Endothelial cell of umbilical vein (primary cell): ENCODE data around the gene SGCB. TPM values are rescaled to one million over a fixed set of nuclear protein-coding genes. Genes with fewer than 3 reads are reported as not detected.

Experiments
- BruUV-seq: library from RNA; stranded (reverse); fragments of 400-500 nt; replicated peaks from 2 replicates; lab custom pipeline; 2021; lab: Mats Ljungman, UMichigan
- CTCF ChIA-PET: fragments of 300-600, 350-600 bp; sonication (Branson Sonifier 250); formaldehyde crosslinking; loops from one replicate; lab custom pipeline; 2021; ENCODE audit warnings: antibody characterized with exemption, inconsistent platforms; lab: Charles Lee
- POLR2A ChIA-PET: fragments of 300-600, 350-600 bp; sonication (Branson Sonifier 250); formaldehyde crosslinking; loops from one replicate; lab custom pipeline; 2021; ENCODE audit warnings: antibody characterized with exemption, inconsistent platforms; lab: Charles Lee
- DNase-seq: peaks from one replicate; pipeline ENCODE4 v3.0.0-alpha.2; 2011; ENCODE audit warnings: low read depth, low spot score
- FAIRE-seq: peaks from 2 replicates; lab custom pipeline; 2011; peaks lifted over from hg19 to GRCh38; lab: Jason Lieb, UNC
- H2AFZ ChIP-seq: 2 replicates; pipeline ENCODE4 v1.6.0; 2012; ENCODE audit warnings: low read depth, low read length, control low read depth, inconsistent platforms
- H3K27ac ChIP-seq: 2 replicates; pipeline ENCODE4 v1.5.1; 2011; ENCODE audit warnings: low read depth, mild to moderate bottlenecking, control low read depth, low read length, moderate library complexity; ENCODE audit not compliant: insufficient read depth
- H3K27me3 ChIP-seq, 2 experiments: 2 replicates each; pipeline versions ENCODE4 v1.6.0 to v1.6.1; 2011; ENCODE audit warnings: low read length in 2 of 2, mixed read lengths in 1 of 2; ENCODE audit not compliant: control insufficient read depth in 2 of 2, insufficient read depth in 2 of 2
- H3K36me3 ChIP-seq, 2 experiments: 2 replicates in 1 of 2; 3 replicates in 1 of 2; pipeline ENCODE4 v1.5.1; 2011; ENCODE audit warnings: low read length in 2 of 2, mild to moderate bottlenecking in 1 of 2, moderate library complexity in 1 of 2; ENCODE audit not compliant: control insufficient read depth in 2 of 2, insufficient read depth in 2 of 2; ENCODE audit errors: extremely low read depth in 1 of 2
- H3K4me1 ChIP-seq: 3 replicates; pipeline ENCODE4 v1.5.1; 2011; ENCODE audit warnings: mild to moderate bottlenecking, low read length; ENCODE audit not compliant: control insufficient read depth, insufficient read depth; ENCODE audit errors: extremely low read depth
- H3K4me2 ChIP-seq: 2 replicates; pipeline ENCODE4 v1.6.1; 2011; ENCODE audit warnings: low read length, control low read depth, mixed read lengths; ENCODE audit not compliant: insufficient read depth
- H3K4me3 ChIP-seq, 3 experiments: fragments of 200-600 bp in 1 of 3; sonication (generic), shearing (Covaris generic) in 1 of 3; replicated peaks in 1 of 3; 2 replicates each; pipeline ENCODE4 v1.5.1; 2011 to 2016; ENCODE audit warnings: control low read depth in 3 of 3, low read length in 3 of 3, mild to moderate bottlenecking in 2 of 3, inconsistent platforms in 1 of 3, low read depth in 1 of 3, moderate library complexity in 1 of 3; ENCODE audit not compliant: insufficient read depth in 1 of 3
- H3K79me2 ChIP-seq: 2 replicates; pipeline ENCODE4 v1.6.0; 2012; ENCODE audit warnings: low read length, inconsistent platforms; ENCODE audit not compliant: control insufficient read depth, insufficient read depth
- H3K9ac ChIP-seq: replicated peaks from 2 replicates; pipeline ENCODE3; 2011; ENCODE audit warnings: low read length, control low read depth; ENCODE audit not compliant: insufficient read depth; ENCODE audit errors: extremely low read depth
- H3K9me1 ChIP-seq: replicated peaks from 3 replicates; pipeline ENCODE4 v1.6.0; 2011; ENCODE audit warnings: mild to moderate bottlenecking, low read length; ENCODE audit not compliant: control insufficient read depth, insufficient read depth; ENCODE audit errors: extremely low read depth
- H3K9me3 ChIP-seq: replicated peaks from 2 replicates; pipeline ENCODE4 v1.5.1; 2012; ENCODE audit warnings: low read length, inconsistent platforms; ENCODE audit not compliant: control insufficient read depth, insufficient read depth
- H4K20me1 ChIP-seq: replicated peaks from 2 replicates; pipeline ENCODE3; 2011; ENCODE audit warnings: mild to moderate bottlenecking, low read length; ENCODE audit not compliant: control insufficient read depth, insufficient read depth; ENCODE audit errors: extremely low read depth
- EZH2 ChIP-seq: IDR thresholded peaks from 2 replicates; pipeline ENCODE4 v1.6.1; 2012; ENCODE audit warnings: borderline replicate concordance, low read depth, mild to moderate bottlenecking, moderate library complexity, low read length, inconsistent platforms; ENCODE audit not compliant: severe bottlenecking
- FOS ChIP-seq: IDR thresholded peaks from 2 replicates; pipeline ENCODE4 v1.6.1; 2011; ENCODE audit warnings: mild to moderate bottlenecking, low read length, moderate library complexity, borderline replicate concordance; ENCODE audit not compliant: insufficient read depth
- GATA2 ChIP-seq: IDR thresholded peaks from 2 replicates; pipeline ENCODE4 v1.7.0; 2011; ENCODE audit warnings: low read depth, mild to moderate bottlenecking, moderate library complexity, mixed read lengths, low read length; ENCODE audit not compliant: insufficient read length, insufficient read depth
- JUN ChIP-seq: IDR thresholded peaks from 2 replicates; pipeline ENCODE4 v1.6.1; 2011; ENCODE audit warnings: borderline replicate concordance, low read depth; ENCODE audit not compliant: insufficient read length, insufficient read depth
- MYC ChIP-seq: IDR thresholded peaks from one replicate; pipeline ENCODE4 v1.6.1; 2011; ENCODE audit warnings: mild to moderate bottlenecking, low read depth, low read length
- POLR2A ChIP-seq: IDR thresholded peaks from 2 replicates; pipeline ENCODE4 v1.6.1; 2012; ENCODE audit warnings: low read depth, mild to moderate bottlenecking, control low read depth, low read length
- POLR2AphosphoS5 ChIP-seq: IDR thresholded peaks from 2 replicates; pipeline ENCODE4 v1.6.1; 2012; ENCODE audit warnings: low read depth, mild to moderate bottlenecking, control low read depth, low read length, moderate library complexity; ENCODE audit not compliant: insufficient read depth
- dilution Hi-C: fragments of 300-500 bp; cut with MboI; formaldehyde crosslinking; loops from one replicate; pipeline ENCODE4 v1.15.0; 2019; ENCODE audit warnings: low sequenced_read_pairs; ENCODE audit not compliant: extremely low pct_ligation_motif_present
- intact Hi-C: fragments of 100-400 bp; cut with micrococcal nuclease; formaldehyde crosslinking; loops from one replicate; pipeline ENCODE4 v1.10.0; 2022
- polyA plus RNA-seq, 4 experiments: library from polyadenylated mRNA; depleted of rRNA in 3 of 4; stranded (reverse) in 3 of 4; unstranded in 1 of 4; fragments of >200 nt; gene quantifications; 2 replicates each; pipeline versions ENCODE4 v1.2.1 to v1.2.3, GENCODE V29; 2011 to 2012; ENCODE audit warnings: missing spikeins in 1 of 4
- total RNA-seq: library from RNA; stranded (reverse); gene quantifications from 2 replicates; pipeline ENCODE4 v1.2.3, GENCODE V29; 2021
- TF ChIP-seq, protein P1 (sequence below), 2 donors: IDR thresholded peaks; 1 replicate in 1 of 2; 2 replicates in 1 of 2; pipeline ENCODE4 v1.5.1; 2011; ENCODE audit warnings: low read length in 2 of 2, mild to moderate bottlenecking in 2 of 2, moderate library complexity in 2 of 2, control low read depth in 1 of 2, inconsistent platforms in 1 of 2, low read depth in 1 of 2; ENCODE audit not compliant: insufficient read depth in 1 of 2; ENCODE audit errors: extremely low read depth in 1 of 2
- TF ChIP-seq, protein P2 (sequence below): IDR thresholded peaks from 2 replicates; pipeline ENCODE4 v1.6.1; 2011; ENCODE audit not compliant: insufficient read depth, insufficient read length

SGCB gene
- total and polyA plus RNA-seq, 2 donors (not counting 3 experiments of a cell fraction or from before 2014, with no cell fraction given) = 13.7 to 54.0 TPM

DNA sequence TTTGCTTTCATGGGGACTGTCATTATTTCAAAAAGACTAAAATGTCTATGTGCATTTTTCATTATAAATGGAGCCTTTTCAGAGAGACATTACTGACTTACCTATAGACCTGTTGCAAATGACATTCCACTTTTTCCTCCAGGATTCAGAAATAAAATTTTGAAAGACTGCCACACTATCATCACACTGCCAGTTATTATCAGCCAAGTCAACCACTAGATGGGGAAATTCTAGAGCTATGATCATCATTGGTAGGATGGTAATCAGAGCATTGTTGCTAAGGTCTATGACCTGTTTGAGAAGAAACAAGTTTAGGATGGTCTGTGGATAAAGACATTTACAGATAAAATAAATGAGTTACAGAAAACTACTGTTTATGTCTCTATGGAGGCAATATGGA is 40.5 kb downstream of the SGCB start:
- ChIA-PET CTCF (interaction anchor here (1.0 kb wide), 1 partner anchor 18 kb away, joined by 3 read pairs; no protein-coding TSS in a partner anchor), POLR2A (no interaction called here)
- no peaks in the 10 kb centered on the region for H4K20me1 ChIP-seq
- FAIRE-seq (no peak), DNase-seq (no peak)
- no peaks in the 10 kb centered on the region for H3K79me2 ChIP-seq
- intact Hi-C loops (no loop called here), dilution Hi-C loops (no loop called here)
- H3K9me3 ChIP-seq = no peaks in the 10 kb centered on the region
- no peak overlapping the region for H3K4me2 ChIP-seq
- no peak for TF ChIP-seq POLR2AphosphoS5
- TF ChIP-seq GATA2 = no peak
- no peak for TF ChIP-seq FOS
- TF ChIP-seq, protein P1, sequence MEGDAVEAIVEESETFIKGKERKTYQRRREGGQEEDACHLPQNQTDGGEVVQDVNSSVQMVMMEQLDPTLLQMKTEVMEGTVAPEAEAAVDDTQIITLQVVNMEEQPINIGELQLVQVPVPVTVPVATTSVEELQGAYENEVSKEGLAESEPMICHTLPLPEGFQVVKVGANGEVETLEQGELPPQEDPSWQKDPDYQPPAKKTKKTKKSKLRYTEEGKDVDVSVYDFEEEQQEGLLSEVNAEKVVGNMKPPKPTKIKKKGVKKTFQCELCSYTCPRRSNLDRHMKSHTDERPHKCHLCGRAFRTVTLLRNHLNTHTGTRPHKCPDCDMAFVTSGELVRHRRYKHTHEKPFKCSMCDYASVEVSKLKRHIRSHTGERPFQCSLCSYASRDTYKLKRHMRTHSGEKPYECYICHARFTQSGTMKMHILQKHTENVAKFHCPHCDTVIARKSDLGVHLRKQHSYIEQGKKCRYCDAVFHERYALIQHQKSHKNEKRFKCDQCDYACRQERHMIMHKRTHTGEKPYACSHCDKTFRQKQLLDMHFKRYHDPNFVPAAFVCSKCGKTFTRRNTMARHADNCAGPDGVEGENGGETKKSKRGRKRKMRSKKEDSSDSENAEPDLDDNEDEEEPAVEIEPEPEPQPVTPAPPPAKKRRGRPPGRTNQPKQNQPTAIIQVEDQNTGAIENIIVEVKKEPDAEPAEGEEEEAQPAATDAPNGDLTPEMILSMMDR (IDR thresholded peaks at IDR 0.05; ENCODE audit: extremely low read depth in 1 of 2, insufficient read depth in 1 of 2, low read depth in 1 of 2, low read length in 2 of 2) = no peak
- no peak for TF ChIP-seq MYC
- no peak for TF ChIP-seq POLR2A
- TF ChIP-seq, protein P2, sequence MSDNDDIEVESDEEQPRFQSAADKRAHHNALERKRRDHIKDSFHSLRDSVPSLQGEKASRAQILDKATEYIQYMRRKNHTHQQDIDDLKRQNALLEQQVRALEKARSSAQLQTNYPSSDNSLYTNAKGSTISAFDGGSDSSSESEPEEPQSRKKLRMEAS = no peak
- no peak for TF ChIP-seq EZH2
- TF ChIP-seq JUN = no peak
- no TSS peak for BruUV-seq
- H3K36me3 ChIP-seq = no peaks in the 10 kb centered on the region
- H2AFZ ChIP-seq = no peak overlapping the region
- H3K4me3 ChIP-seq = no peak overlapping the region
- H3K27ac ChIP-seq = no peak overlapping the region
- H3K9me1 ChIP-seq = no peaks in the 10 kb centered on the region
- H3K4me1 ChIP-seq = no peaks in the 10 kb centered on the region
- H3K27me3 ChIP-seq = peaks cover 0 to 2% of the 10 kb centered on the region in 2 experiments
- H3K9ac ChIP-seq = no peak overlapping the region
